ENCODE data around the gene MOCOS.

GRCh38 chr18:36200354-36200771 lies 13.1 kb downstream of the MOCOS start:
- TF ChIP-seq POLR2A (IDR thresholded peaks at IDR 0.05) = no peak
- TF ChIP-seq CTCF (IDR thresholded peaks at IDR 0.05) = no peak
